GM10847 (cell line): Measurements from ENCODE around the gene PGF.

Source experiments
- POLR2A ChIP-seq: IDR thresholded peaks from 2 replicates; pipeline ENCODE4 v1.6.1; 2011; ENCODE audit not compliant: insufficient read length; ENCODE audit errors: extremely low read depth

The PGF gene

GRCh38 chr14:74955229-74956026, at the start of gene PGF:
Gene PGF (minus strand): TSS chr14:74955597. CDS start chr14:74955242, 355 bp downstream.
- TF ChIP-seq POLR2A: no peak

- TF ChIP-seq POLR2A: no peak
These were observed 48.0 kb upstream of the PGF start for GRCh38 chr14:75003250-75004027.

DNA sequence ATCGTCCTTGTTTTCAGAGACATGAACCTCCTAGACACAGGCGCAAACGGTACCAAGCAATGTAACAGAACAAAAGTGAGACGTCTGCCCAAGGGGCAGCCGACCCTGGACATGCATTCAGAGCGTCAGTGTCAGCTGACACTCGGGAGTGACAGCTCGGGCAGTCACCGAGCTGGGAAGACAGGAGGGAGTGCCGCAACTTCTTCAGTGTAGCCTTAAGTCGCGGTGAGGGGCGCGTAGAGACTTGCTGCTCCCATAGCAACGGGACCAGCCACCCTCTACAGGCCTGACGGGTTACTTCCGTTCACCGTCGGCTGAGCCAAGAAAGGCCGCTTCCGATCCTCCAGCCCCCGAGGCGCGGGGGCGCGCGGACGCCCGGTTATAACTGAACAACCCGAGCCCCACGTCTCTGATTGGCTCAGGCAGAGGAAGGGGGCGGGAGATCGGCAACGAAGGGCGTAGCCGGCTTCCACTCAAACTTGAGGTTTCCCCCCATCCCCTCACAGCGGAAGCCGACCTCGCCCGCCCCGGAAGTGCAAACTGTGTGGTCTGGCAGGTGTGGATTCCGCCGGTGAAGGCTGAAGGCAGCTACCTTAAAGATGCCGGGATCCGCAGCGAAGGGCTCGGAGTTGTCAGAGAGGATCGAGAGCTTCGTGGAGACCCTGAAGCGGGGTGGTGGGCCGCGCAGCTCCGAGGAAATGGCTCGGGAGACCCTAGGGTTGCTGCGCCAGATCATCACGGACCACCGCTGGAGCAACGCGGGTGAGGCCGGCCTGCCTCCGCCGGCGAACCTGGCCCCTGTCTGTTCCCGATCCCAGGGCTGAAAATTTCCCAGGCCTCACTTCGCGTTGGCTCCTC, 47.2 kb upstream of the PGF start, which contains the start of gene EIF2B2:
Gene EIF2B2, plus strand, starts transcription at position 530 of the 858 bp plus-strand sequence. Its CDS starts 70 bp downstream, at position 600.
- peak; percentile 54 for TF ChIP-seq POLR2A

- TF ChIP-seq POLR2A: no peak
These were observed 46.5 kb upstream of the PGF start for GRCh38 chr14:75001899-75002298.

GRCh38 chr14:75001261-75001660, 45.9 kb upstream of the PGF start:
- no peak for TF ChIP-seq POLR2A

DNA sequence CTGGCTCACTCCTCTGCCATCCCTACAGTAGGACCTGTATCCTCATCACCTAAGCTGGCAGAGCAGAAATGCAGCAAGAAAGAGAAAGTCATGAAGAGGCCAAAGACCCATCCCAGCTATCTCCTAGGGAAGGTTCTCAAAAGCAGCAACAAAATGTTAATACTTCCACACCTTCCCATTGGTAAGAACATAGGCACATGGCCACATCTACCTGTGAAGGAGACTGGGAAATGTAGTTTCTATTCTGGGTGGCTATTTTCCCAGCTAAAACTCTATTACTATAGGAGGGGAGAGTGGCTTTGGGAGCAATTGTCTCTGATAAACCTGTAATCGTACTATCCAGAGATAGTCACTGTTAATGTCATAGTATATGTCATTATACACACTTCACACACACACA, 33.6 kb upstream of the PGF start:
- no peak for TF ChIP-seq POLR2A

- TF ChIP-seq POLR2A: no peak
These were observed 32.7 kb upstream of the PGF start for GRCh38 chr14:74988131-74988530.

- no peak for TF ChIP-seq POLR2A
These were observed 30.4 kb upstream of the PGF start for GRCh38 chr14:74985806-74986205.

GRCh38 chr14:74985028-74985310, 29.6 kb upstream of the PGF start:
- no peak for TF ChIP-seq POLR2A

DNA sequence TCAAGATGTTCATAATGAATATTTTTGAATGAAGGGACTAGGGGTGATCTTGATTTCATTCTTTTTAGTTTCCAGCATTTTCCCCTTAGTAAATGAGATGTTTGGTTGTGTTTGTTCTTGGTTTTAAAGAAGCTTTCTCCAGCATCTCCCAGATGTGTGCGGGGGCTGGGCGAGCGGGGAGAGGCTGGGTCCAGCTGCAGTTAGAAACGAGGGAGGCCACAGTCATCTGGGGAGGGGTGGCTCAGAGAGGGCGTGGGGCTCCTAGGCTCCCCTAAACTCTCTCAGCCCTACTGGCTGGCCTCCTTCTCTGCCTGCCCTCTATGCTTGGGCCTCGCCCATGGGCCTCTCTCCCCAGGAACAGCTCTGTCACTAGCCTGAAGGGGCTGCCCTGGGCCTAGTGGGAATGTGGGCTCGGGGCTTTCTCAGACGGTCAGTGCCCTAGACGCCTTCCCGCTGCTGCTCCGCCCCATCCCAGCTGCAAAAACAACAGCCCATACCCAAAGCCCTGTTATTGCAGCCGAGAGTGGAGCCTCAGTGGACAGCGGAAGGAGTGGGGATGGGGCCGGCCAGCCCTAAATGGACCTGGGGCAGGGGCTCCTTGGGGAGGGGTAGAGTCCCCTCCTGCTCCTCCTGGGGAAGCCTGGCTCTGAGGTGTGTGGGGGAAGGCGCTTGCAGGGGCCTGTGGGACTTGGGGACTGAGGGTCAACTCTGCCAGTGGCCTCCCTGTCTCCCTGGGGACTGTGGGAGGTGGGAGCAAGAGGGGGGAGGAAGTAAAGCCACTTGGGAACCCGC, 29.0 kb upstream of the PGF start:
- no peak for TF ChIP-seq POLR2A

- no peak for TF ChIP-seq POLR2A
These were observed 27.9 kb upstream of the PGF start for GRCh38 chr14:74983343-74983742.

- no peak for TF ChIP-seq POLR2A
These were observed 27.3 kb upstream of the PGF start for GRCh38 chr14:74982661-74983060.

GRCh38 chr14:74981833-74982232, 26.4 kb upstream of the PGF start:
- TF ChIP-seq POLR2A: no peak

GRCh38 chr14:74981462-74981782, 26.0 kb upstream of the PGF start:
- no peak for TF ChIP-seq POLR2A
